ENCODE measurements around the gene SCUBE1. TPM values are rescaled to one million over a fixed set of nuclear protein-coding genes. Genes with fewer than 3 reads are reported as not detected.

The SCUBE1 gene
- total RNA-seq, 1 experiment from 2014 or later = 3.9 TPM

DNA sequence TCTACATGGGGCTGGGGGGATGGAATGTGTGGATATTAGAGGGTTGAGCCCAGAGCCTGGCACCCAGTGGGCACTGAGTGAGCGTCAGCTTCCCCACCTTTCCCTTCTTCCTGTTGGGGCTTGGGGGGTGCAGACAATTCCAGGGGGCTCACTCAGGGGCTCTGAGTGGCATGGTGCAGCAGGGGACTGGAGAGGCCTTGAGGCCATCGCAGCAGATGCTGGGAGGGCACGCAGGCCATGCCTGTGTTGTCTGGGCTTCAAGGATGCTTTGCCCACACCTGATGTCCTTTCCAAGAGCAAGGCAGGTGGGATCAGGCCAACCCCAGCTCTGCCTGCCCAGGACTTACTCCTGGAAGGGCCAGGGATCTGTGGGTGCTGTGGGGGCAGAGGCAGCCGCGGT is 145.0 kb downstream of the SCUBE1 start:
- no peak for TF ChIP-seq CBX3 (IDR thresholded peaks at IDR 0.05; ENCODE audit: low read depth)
- TF ChIP-seq SP1 (IDR thresholded peaks at IDR 0.05; ENCODE audit: low read depth) = no peak
- no peak for TF ChIP-seq ELF1 (IDR thresholded peaks at IDR 0.05; ENCODE audit: borderline replicate concordance, low read depth)
- no peak for TF ChIP-seq ZNF274 (IDR thresholded peaks at IDR 0.05; ENCODE audit: low read depth, low read length)
- no peak for TF ChIP-seq EZH2phosphoT487 (IDR thresholded peaks at IDR 0.05; ENCODE audit: borderline replicate concordance)
- TF ChIP-seq SIN3A (IDR thresholded peaks at IDR 0.05; ENCODE audit: low read depth) = no peak
- no peak for TF ChIP-seq EGR1 (IDR thresholded peaks at IDR 0.05; ENCODE audit: low read depth)
- no peak for TF ChIP-seq YY1 (IDR thresholded peaks at IDR 0.05; ENCODE audit: extremely low read depth, insufficient replicate concordance, low read depth, low read length)
- TF ChIP-seq POLR2A (IDR thresholded peaks at IDR 0.05; ENCODE audit: borderline replicate concordance, extremely low read depth, insufficient read depth, insufficient read length) = no peak
- TF ChIP-seq, protein P1, sequence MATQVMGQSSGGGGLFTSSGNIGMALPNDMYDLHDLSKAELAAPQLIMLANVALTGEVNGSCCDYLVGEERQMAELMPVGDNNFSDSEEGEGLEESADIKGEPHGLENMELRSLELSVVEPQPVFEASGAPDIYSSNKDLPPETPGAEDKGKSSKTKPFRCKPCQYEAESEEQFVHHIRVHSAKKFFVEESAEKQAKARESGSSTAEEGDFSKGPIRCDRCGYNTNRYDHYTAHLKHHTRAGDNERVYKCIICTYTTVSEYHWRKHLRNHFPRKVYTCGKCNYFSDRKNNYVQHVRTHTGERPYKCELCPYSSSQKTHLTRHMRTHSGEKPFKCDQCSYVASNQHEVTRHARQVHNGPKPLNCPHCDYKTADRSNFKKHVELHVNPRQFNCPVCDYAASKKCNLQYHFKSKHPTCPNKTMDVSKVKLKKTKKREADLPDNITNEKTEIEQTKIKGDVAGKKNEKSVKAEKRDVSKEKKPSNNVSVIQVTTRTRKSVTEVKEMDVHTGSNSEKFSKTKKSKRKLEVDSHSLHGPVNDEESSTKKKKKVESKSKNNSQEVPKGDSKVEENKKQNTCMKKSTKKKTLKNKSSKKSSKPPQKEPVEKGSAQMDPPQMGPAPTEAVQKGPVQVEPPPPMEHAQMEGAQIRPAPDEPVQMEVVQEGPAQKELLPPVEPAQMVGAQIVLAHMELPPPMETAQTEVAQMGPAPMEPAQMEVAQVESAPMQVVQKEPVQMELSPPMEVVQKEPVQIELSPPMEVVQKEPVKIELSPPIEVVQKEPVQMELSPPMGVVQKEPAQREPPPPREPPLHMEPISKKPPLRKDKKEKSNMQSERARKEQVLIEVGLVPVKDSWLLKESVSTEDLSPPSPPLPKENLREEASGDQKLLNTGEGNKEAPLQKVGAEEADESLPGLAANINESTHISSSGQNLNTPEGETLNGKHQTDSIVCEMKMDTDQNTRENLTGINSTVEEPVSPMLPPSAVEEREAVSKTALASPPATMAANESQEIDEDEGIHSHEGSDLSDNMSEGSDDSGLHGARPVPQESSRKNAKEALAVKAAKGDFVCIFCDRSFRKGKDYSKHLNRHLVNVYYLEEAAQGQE (IDR thresholded peaks at IDR 0.05; ENCODE audit: low read depth) = no peak
- no peak for TF ChIP-seq JUND (IDR thresholded peaks at IDR 0.05)
- Histone ChIP-seq H3K4me1 (ENCODE audit: control insufficient read depth in 1 of 2, insufficient read depth in 2 of 2, low read length in 2 of 2) (peaks cover 12 to 22% of the 10 kb centered on the region in 2 experiments), H3K27me3 (ENCODE audit: insufficient read depth, low read length) (no peaks in the 10 kb centered on the region), H3K9ac (ENCODE audit: low read length) (no peak overlapping the region), H3K9me3 (ENCODE audit: control insufficient read depth in 1 of 2, insufficient read depth in 1 of 2, low read depth in 1 of 2, low read length in 2 of 2) (no peaks in the 10 kb centered on the region), H3K36me3 (ENCODE audit: control insufficient read depth in 1 of 2, insufficient read depth in 2 of 2, low read length in 2 of 2) (no peaks in the 10 kb centered on the region), H3K9me2 (ENCODE audit: insufficient read depth) (no peaks in the 10 kb centered on the region), H3K27ac (ENCODE audit: low read depth, low read length) (no peak overlapping the region), H3K4me2 (ENCODE audit: low read length) (no peak overlapping the region), H3K4me3 (replicated peaks in 1 of 2; ENCODE audit: low read depth in 1 of 2, low read length in 2 of 2) (no peak overlapping the region), H3K79me2 (ENCODE audit: insufficient read depth, low read length) (no peaks in the 10 kb centered on the region), H4K20me1 (ENCODE audit: insufficient read depth) (no peaks in the 10 kb centered on the region), H2AFZ (ENCODE audit: low read depth, low read length, poor library complexity, severe bottlenecking) (no peak overlapping the region)
- POLR2A ChIA-PET = no interaction called here
- RAD21 ChIA-PET (ENCODE audit: low non-redundant PET in 1 of 2, low total read pairs in 2 of 2, uncharacterized antibody in 2 of 2, unreplicated experiment in 2 of 2) = no interaction called here
- ATAC-seq (no peak), DNase-seq (ENCODE audit: low read depth, low spot score) (no peak)
- BruUV-seq (replicated peaks) = no TSS peak
- CTCF ChIA-PET = no interaction called here
- intact Hi-C loops (cut with micrococcal nuclease) = no loop called here

All from HCT116 (cell line).